Measurements from ENCODE around the gene KNSTRN. TPM values are rescaled to one million over a fixed set of nuclear protein-coding genes. Genes with fewer than 3 reads are reported as not detected.

The KNSTRN gene
- total RNA-seq, 1 experiment from 2014 or later = 115 TPM

GRCh38 chr15:40342416-40343320 lies 39.9 kb upstream of the KNSTRN start:
- TF ChIP-seq EZH2 (IDR thresholded peaks at IDR 0.05; ENCODE audit: low read length, unreplicated experiment) = no peak
- no peak for TF ChIP-seq CTCF (conservative IDR thresholded peaks at IDR 0.05; ENCODE audit: low read depth, low read length)
- no peak for TF ChIP-seq EZH2phosphoT487 (IDR thresholded peaks at IDR 0.05; ENCODE audit: borderline replicate concordance, low read length)
- Histone ChIP-seq H3K4me2 (ENCODE audit: low read length) (peak overlapping the region; percentile 80), H2AFZ (ENCODE audit: low read length) (no peak overlapping the region), H3K9me3 (ENCODE audit: low read length) (no peaks in the 10 kb centered on the region), H3K27me3 (ENCODE audit: low read length) (no peaks in the 10 kb centered on the region), H3K27ac (ENCODE audit: low read length) (peak overlapping the region; percentile 100), H4K20me1 (ENCODE audit: low read length) (no peaks in the 10 kb centered on the region), H3K36me3 (ENCODE audit: low read depth, low read length) (peaks cover 7% of the 10 kb centered on the region), H3K4me3 (ENCODE audit: low read length) (peak overlapping the region; percentile 33; the same call in 1 of the 2 replicates), H3K4me1 (ENCODE audit: insufficient read depth, low read length) (peaks cover 91% of the 10 kb centered on the region), H3K9ac (ENCODE audit: low read length) (peak overlapping the region; percentile 98), H3F3A (ENCODE audit: low read length, unreplicated experiment) (peaks cover 11% of the 10 kb centered on the region), H3K79me2 (ENCODE audit: low read length) (peaks cover 42% of the 10 kb centered on the region), H3K9me2 (replicated peaks; ENCODE audit: low read length) (no peaks in the 10 kb centered on the region)
- CTCF ChIA-PET = interaction anchor here (2.0 to 2.2 kb wide), 2 partner anchors 24 to 79 kb away, joined by 9 to 10 read pairs; no protein-coding TSS in a partner anchor
- DNase-seq (peak; percentile 89), ATAC-seq (peak; percentile 4)
- no TSS peak for BruUV-seq (replicated peaks)
- POLR2A ChIA-PET (ENCODE audit: unreplicated experiment) = interaction anchor here (0.6 to 0.7 kb wide), 2 partner anchors 15 to 112 kb away, joined by 4 read pairs; partner anchors contain the start of gene DISP2
- intact Hi-C loops (cut with micrococcal nuclease) = loop anchor here (5.0 to 10.0 kb wide), 3 partner anchors 65 to 162 kb away; partner anchors contain the start of genes BAHD1 and IVD

GRCh38 chr15:40343512-40343911 lies 39.0 kb upstream of the KNSTRN start:
- peaks cover 91% of the 10 kb centered on the region for H3K4me1 ChIP-seq (ENCODE audit: insufficient read depth, low read length)
- H3K79me2 ChIP-seq (ENCODE audit: low read length) = peaks cover 33% of the 10 kb centered on the region
- intact Hi-C loops (cut with micrococcal nuclease) = loop anchor here (5.0 to 10.0 kb wide), 3 partner anchors 64 to 161 kb away; partner anchors contain the start of genes BAHD1 and IVD
- no peaks in the 10 kb centered on the region for H4K20me1 ChIP-seq (ENCODE audit: low read length)
- no peaks in the 10 kb centered on the region for H3K9me3 ChIP-seq (ENCODE audit: low read length)
- DNase-seq = peak; percentile 97
- POLR2A ChIA-PET (ENCODE audit: unreplicated experiment) = interaction anchor here (0.6 to 0.7 kb wide), 2 partner anchors 14 to 112 kb away, joined by 4 read pairs; partner anchors contain the start of gene DISP2
- H3K27ac ChIP-seq (ENCODE audit: low read length) = peak overlapping the region; percentile 100
- no peak overlapping the region for H2AFZ ChIP-seq (ENCODE audit: low read length)
- H3K36me3 ChIP-seq (ENCODE audit: low read depth, low read length) = no peaks in the 10 kb centered on the region
- TF ChIP-seq EZH2phosphoT487 (IDR thresholded peaks at IDR 0.05; ENCODE audit: borderline replicate concordance, low read length) (no peak), CTCF (conservative IDR thresholded peaks at IDR 0.05; ENCODE audit: low read depth, low read length) (no peak), EZH2 (IDR thresholded peaks at IDR 0.05; ENCODE audit: low read length, unreplicated experiment) (no peak)
- CTCF ChIA-PET = interaction anchor here (2.0 to 2.2 kb wide), 2 partner anchors 24 to 78 kb away, joined by 9 to 10 read pairs; no protein-coding TSS in a partner anchor
- H3K4me3 ChIP-seq (ENCODE audit: low read length) = peak overlapping the region; percentile 48
- BruUV-seq (replicated peaks) = no TSS peak
- peak; percentile 47 for ATAC-seq
- peak overlapping the region; percentile 98 for H3K9ac ChIP-seq (ENCODE audit: low read length)
- H3K9me2 ChIP-seq (replicated peaks; ENCODE audit: low read length) = no peaks in the 10 kb centered on the region
- H3K27me3 ChIP-seq (ENCODE audit: low read length) = no peaks in the 10 kb centered on the region
- peak overlapping the region; percentile 80 for H3K4me2 ChIP-seq (ENCODE audit: low read length)
- peaks cover 11% of the 10 kb centered on the region for H3F3A ChIP-seq (ENCODE audit: low read length, unreplicated experiment)

All from PC-3 (cell line).